ENCODE results near the gene NPFFR2.
"Not testable (repeated sequence)": the region's sequence is repeated elsewhere in the genome, so short reads cannot be mapped to it uniquely, and the experiment has no call there.

Gene NPFFR2

DNA sequence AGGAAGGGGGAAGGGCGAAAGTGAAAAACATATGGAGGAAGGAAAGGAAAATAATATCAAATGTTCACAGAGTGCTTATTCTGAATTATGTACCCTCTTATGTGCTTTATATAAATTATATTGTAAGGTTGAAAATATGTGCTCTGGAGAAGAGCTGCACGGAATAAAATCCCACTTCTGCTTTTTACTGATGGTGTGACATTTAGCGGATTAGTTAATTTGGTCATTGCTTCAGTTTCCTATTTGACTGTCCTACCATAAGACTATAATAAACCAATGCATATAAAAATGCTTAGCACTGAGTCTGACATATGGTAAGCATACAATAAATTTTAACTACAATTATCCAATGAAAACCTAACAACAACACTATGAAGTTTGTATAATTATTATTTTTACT, 86.2 kb downstream of the NPFFR2 start:
- DNase-seq (ENCODE audit: insufficient read length) (no peak), FAIRE-seq (no peak)
- TF ChIP-seq TAF1 (IDR thresholded peaks at IDR 0.05; ENCODE audit: borderline replicate concordance, low read depth, low read length) = no peak
- TF ChIP-seq POLR2A (IDR thresholded peaks at IDR 0.05; ENCODE audit: low read depth, low read length) = no peak
- TF ChIP-seq POLR2AphosphoS5 (IDR thresholded peaks at IDR 0.05; ENCODE audit: low read depth, low read length) = no peak

DNA sequence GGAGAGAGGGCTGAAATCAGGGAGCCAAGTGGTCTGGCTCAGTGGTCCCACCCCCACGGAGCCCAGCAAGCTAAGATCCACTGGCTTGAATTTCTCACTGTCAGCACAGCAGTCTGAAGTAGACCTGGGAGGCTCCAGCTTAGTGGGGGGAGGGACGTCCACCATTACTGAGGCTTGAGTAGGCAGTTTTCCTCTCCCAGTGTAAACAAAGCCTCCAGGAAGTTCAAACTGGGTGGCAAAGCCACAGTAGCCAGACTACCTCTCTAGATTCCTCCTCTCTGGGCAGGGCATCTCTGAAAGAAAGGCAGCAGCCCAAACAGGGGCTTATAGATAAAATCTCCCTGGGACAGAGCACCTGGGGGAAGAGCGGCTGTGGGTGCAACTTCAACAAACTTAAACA, 88.1 kb downstream of the NPFFR2 start:
- FAIRE-seq (no peak), DNase-seq (ENCODE audit: insufficient read length) (no peak)
- TF ChIP-seq TAF1 (IDR thresholded peaks at IDR 0.05; ENCODE audit: borderline replicate concordance, low read depth, low read length) (no peak), POLR2A (IDR thresholded peaks at IDR 0.05; ENCODE audit: low read depth, low read length) (no peak), POLR2AphosphoS5 (IDR thresholded peaks at IDR 0.05; ENCODE audit: low read depth, low read length) (no peak)

DNA sequence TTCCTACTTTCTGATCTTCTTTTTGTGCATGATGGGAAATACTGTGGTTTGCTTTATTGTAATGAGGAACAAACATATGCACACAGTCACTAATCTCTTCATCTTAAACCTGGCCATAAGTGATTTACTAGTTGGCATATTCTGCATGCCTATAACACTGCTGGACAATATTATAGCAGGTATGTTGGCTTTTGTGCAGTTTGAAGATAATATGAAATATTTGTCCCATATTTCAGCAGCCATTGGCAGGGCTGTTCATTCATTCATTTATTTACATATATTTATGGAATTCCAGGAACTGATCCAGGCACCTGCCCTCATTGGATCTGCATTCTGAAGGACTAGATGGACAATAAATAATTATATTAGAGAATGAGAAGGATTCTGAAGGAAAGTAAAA, 96.9 kb downstream of the NPFFR2 start:
- no peak for TF ChIP-seq POLR2AphosphoS5 (IDR thresholded peaks at IDR 0.05; ENCODE audit: low read depth, low read length)
- no peak for TF ChIP-seq TAF1 (IDR thresholded peaks at IDR 0.05; ENCODE audit: borderline replicate concordance, low read depth, low read length)
- no peak for TF ChIP-seq POLR2A (IDR thresholded peaks at IDR 0.05; ENCODE audit: low read depth, low read length)
- DNase-seq (ENCODE audit: insufficient read length) = no peak
- no peak for FAIRE-seq

DNA sequence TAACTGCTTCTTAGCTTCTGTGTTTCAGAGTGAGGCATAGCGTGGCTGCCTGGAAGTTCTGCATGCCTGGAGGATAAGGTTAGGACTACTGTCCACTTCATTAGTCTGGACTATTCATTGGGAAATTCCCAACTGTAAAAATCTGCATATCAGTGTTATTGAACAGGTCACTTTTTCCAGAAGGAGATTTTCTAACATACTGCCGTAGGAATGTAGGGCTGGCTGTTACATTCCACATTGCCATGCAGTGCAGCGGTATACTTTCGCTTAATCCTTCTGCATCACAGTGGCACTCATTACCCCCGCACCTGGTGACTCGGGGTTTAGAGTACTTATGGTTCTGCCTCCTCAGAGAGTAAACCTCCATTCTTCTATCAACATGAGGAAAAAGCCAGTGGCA, 104.6 kb downstream of the NPFFR2 start:
- no peak for TF ChIP-seq POLR2AphosphoS5 (IDR thresholded peaks at IDR 0.05; ENCODE audit: low read depth, low read length)
- TF ChIP-seq POLR2A (IDR thresholded peaks at IDR 0.05; ENCODE audit: low read depth, low read length) = no peak
- TF ChIP-seq TAF1 (IDR thresholded peaks at IDR 0.05; ENCODE audit: borderline replicate concordance, low read depth, low read length) = no peak
- DNase-seq (ENCODE audit: insufficient read length) (no peak), FAIRE-seq (no peak)

DNA sequence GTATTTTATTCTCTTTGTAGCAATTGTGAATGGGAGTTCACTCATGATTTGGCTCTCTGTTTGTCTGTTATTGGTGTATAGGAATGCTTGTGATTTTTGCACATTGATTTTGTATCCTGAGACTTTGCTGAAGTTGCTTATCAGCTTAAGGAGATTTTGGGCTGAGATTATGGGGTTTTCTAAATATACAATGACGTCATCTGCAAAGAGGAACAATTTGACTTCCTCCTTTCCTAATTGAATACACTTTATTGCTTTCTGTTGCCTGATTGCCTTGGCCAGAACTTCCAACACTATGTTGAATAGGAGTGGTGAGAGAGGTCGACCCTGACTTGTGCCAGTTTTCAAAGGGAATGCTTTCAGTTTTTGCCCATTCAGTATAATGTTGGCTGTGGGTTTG, 108.2 kb downstream of the NPFFR2 start:
- FAIRE-seq; DNase-seq (ENCODE audit: insufficient read length): not testable (repeated sequence)

DNA sequence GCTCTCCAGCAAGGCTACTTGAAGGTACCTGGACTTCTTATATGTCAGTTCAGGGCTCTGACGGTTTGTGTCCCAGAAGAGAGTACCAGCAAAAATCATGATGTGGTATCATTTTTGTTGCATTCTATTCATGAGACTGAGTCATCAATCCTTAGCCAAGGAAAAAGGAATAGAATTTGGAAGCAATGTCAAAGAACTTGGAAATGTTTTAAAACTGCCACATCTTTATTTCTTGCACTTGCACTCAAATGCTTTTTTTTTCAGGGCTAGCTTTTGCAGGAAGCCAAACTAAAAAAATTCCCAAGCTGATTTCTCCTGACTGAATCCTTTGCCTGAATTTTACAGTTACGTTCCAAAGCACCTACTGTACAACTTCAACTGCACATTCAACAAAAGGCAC, 112.4 kb downstream of the NPFFR2 start:
- FAIRE-seq (no peak), DNase-seq (ENCODE audit: insufficient read length) (no peak)
- TF ChIP-seq POLR2A (IDR thresholded peaks at IDR 0.05; ENCODE audit: low read depth, low read length) (no peak), POLR2AphosphoS5 (IDR thresholded peaks at IDR 0.05; ENCODE audit: low read depth, low read length) (no peak), TAF1 (IDR thresholded peaks at IDR 0.05; ENCODE audit: borderline replicate concordance, low read depth, low read length) (no peak)

DNA sequence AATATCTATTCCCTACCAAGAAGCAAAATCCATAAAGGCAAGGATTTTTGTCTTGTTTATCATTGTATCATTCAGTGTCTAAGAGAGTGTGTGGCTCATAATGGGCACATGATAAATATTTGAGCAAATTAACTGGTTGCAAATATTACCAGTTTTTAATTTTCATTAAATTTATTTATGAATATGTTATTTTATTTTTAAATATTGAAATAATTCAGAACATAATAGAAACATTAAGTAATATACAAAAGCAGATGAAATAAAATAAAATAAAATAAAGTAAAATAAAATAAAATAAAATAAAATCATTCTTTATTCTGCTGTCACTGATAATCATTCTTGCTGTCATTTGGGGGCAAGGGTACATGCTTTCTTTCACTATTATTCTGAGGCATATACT, 120.9 kb downstream of the NPFFR2 start:
- no peak for FAIRE-seq
- TF ChIP-seq POLR2A (IDR thresholded peaks at IDR 0.05; ENCODE audit: low read depth, low read length) = no peak
- no peak for TF ChIP-seq TAF1 (IDR thresholded peaks at IDR 0.05; ENCODE audit: borderline replicate concordance, low read depth, low read length)
- no peak for TF ChIP-seq POLR2AphosphoS5 (IDR thresholded peaks at IDR 0.05; ENCODE audit: low read depth, low read length)
- no peak for DNase-seq (ENCODE audit: insufficient read length)

DNA sequence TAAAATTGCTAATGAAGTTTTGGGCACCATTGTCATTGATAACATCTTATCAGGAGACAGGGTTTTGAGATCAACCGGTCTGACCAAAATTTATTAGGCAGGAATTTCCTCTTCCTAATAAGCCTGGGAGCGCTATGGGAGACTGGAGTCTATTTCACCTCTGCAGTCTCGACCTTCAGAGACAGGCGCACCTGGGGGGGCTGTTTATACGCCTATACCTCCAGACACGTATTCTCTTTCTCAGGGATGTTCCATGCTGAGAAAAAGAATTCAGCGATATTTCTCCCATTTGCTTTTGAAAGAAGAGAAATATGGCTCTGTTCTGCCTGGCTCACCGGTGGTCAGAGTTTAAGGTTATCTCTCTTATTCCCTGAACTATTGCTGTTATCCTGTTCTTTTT, 121.8 kb downstream of the NPFFR2 start:
- not testable (repeated sequence) for FAIRE-seq; DNase-seq (ENCODE audit: insufficient read length)

DNA sequence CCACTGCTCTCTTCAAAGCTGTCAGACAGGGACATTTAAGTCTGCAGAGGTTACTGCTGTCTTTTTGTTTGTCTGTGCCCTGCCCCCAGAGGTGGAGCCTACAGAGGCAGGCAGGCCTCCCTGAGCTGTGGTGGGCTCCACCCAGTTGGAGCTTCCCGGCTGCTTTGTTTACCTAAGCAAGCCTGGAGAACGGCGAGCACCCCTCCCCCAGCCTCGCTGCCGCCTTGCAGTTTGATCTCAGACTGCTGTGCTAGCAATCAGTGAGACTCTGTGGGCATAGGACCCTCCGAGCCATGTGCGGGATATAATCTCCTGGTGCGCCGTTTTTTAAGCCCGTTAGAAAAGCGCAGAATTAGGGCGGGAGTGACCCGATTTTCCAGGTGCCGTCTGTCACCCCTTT, 137.5 kb downstream of the NPFFR2 start:
- FAIRE-seq; DNase-seq (ENCODE audit: insufficient read length): not testable (repeated sequence)

DNA sequence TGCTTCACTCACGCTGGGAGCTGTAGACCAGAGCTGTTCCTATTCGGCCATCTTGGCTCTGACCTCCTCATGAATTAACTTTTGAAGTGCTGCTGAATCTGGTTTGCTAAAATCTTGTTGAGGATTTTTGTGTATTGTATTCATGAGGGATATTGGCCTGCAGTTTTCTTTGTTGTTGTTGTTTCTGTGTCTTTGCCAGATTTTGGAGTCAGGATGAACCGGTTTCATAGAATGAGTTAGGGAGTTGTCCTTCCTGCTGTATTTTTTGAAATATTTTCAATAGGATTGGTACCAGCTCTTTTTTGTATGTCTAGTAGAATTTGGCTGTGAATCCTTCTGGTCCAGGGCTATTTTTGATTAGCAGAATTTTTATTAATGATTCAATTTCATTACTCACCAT, 138.1 kb downstream of the NPFFR2 start:
- TF ChIP-seq POLR2A (IDR thresholded peaks at IDR 0.05; ENCODE audit: low read depth, low read length) = no peak
- TF ChIP-seq TAF1 (IDR thresholded peaks at IDR 0.05; ENCODE audit: borderline replicate concordance, low read depth, low read length) = no peak
- TF ChIP-seq POLR2AphosphoS5 (IDR thresholded peaks at IDR 0.05; ENCODE audit: low read depth, low read length) = no peak
- FAIRE-seq = no peak

DNA sequence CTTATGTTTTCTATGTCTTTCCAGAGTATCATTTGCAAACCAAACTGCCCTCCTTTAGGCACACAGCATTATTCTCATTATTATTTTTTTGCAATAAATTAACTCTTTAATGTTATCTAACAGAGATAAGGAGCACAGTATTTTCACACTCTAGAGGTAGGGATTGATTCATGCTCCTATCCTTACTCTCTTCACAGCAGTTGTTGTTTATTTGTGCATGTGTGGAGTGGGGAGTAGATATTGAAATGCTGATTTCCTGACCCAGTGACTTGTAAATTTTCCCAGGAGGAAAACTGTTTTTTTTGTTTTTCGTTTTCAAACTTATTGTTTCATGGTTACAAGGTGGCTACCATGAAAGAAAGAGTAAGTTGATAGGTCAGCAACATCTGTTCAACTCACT, 140.0 kb downstream of the NPFFR2 start:
- FAIRE-seq (no peak), DNase-seq (ENCODE audit: insufficient read length) (no peak)
- TF ChIP-seq POLR2A (IDR thresholded peaks at IDR 0.05; ENCODE audit: low read depth, low read length) (no peak), POLR2AphosphoS5 (IDR thresholded peaks at IDR 0.05; ENCODE audit: low read depth, low read length) (no peak), TAF1 (IDR thresholded peaks at IDR 0.05; ENCODE audit: borderline replicate concordance, low read depth, low read length) (no peak)

More for the DNA sequence above, 138.1 kb downstream of the NPFFR2 start:
- DNase-seq (ENCODE audit: insufficient read length) = no peak

DNA sequence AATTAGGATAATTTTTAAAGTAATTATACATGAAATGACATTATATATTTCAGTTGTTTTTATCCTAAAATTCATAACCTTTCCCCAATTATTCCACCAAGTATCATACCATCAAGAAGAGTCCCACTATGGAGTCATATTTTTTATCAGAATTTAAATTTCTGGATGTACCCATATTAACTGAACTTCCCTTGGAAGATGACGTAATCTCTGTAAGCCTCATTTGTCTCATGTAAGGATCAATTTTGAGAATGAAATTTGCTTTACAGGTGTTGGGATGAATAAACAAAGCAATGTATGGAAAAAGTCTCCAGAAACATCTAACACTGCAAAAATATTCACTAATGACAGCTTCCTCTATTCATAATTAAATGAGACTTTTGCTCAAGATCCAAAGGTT, 147.5 kb downstream of the NPFFR2 start:
- FAIRE-seq (no peak), DNase-seq (ENCODE audit: insufficient read length) (no peak)
- TF ChIP-seq TAF1 (IDR thresholded peaks at IDR 0.05; ENCODE audit: borderline replicate concordance, low read depth, low read length) = no peak
- no peak for TF ChIP-seq POLR2A (IDR thresholded peaks at IDR 0.05; ENCODE audit: low read depth, low read length)
- no peak for TF ChIP-seq POLR2AphosphoS5 (IDR thresholded peaks at IDR 0.05; ENCODE audit: low read depth, low read length)

DNA sequence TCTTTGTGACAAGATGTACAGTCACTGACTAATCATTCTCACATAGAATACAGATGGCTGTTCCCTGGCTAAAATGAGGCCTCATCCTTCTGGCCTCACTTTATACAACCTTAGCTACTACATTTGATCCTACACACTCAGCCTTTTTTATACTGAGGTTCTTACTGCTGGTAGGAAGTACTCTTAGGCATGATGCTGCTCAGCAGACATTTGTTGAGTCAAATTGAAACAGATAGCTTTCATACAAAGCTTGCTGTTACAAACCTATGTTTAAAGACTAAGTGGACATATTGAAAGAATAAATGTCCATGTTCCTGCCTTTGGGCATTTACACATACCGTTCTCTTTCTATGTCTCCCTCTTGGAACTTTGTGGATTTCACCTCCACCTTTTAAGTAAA, 154.9 kb downstream of the NPFFR2 start:
- FAIRE-seq (peak; percentile 77), DNase-seq (ENCODE audit: insufficient read length) (no peak)
- no peak for TF ChIP-seq POLR2AphosphoS5 (IDR thresholded peaks at IDR 0.05; ENCODE audit: low read depth, low read length)
- TF ChIP-seq POLR2A (IDR thresholded peaks at IDR 0.05; ENCODE audit: low read depth, low read length) = no peak
- no peak for TF ChIP-seq TAF1 (IDR thresholded peaks at IDR 0.05; ENCODE audit: borderline replicate concordance, low read depth, low read length)
